Measurements from ENCODE around the gene ENSA.
"Not testable (repeated sequence)": the region's sequence is repeated elsewhere in the genome, so short reads cannot be mapped to it uniquely, and the experiment has no call there.

Gene ENSA

GRCh38 chr1:150596976-150597375 lies 32.4 kb downstream of the ENSA start:
- intact Hi-C loops (cut with DNase I) = no loop called here

DNA sequence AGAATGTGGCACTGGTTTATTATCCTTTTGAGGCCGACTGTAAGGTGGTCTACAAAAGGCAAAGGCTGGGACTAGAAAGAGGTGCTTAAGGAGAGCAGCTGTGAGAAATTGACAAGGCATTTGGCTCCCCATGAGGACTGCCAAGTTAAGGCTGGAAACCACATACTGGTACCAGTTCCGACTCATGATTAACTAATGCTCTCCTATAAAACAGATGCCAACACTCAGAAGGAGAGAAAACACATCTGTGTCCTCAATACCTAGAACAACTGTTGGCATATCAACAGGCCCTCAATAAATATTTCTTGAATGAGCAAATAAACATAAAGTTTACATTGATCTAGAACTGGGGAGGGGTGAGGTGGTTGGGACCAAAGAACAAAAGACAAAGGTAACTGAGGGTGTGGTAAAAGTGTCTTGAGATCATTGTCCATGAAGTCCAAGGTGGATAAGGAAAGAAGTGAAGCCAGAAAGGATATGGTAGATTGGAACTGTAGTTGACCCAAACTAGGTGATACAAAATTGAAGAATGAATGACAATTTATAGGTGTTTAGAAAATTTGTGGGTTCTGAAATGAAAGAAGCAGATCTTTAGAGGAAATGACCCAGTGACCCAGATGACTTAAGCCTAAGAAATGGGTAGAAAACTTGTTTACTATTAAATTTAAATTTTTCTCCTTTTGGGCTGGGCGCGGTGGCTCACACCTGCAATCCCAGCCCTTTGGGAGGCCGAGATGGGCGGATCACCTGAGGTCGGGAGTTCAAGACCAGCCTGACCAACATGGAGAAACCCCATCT lies 33.1 kb downstream of the ENSA start:
- intact Hi-C loops (cut with DNase I) = no loop called here

More at GRCh38 chr1:150596976-150597375, 32.4 kb downstream of the ENSA start:
- DNase-seq = no peak

DNA sequence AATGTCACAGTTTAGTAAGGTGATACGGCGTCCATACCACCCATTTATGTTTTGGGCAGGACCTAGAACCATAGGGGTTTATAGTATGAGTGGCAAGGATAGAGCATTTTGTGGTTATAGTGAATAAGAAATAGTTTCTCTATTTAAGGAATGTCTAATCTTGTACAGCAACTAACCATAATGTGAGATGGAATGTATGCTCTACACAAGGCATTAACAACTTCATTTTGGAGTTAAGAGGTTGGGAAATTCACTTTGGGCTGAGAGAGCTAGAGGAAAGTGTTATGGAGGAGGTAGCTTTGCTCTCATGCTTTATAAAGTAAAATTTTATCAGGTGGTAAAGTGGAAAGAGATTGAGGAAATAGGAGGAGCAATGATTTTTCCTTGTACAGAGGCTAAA lies 47.0 kb downstream of the ENSA start:
- DNase-seq = no peak
- intact Hi-C loops (cut with DNase I) = no loop called here

More for the DNA sequence above, 33.1 kb downstream of the ENSA start:
- no peak for DNase-seq

GRCh38 chr1:150581962-150582361 lies 47.5 kb downstream of the ENSA start:
- intact Hi-C loops (cut with DNase I) = not testable (repeated sequence)

GRCh38 chr1:150581437-150581836 lies 48.0 kb downstream of the ENSA start:
- DNase-seq; intact Hi-C loops (cut with DNase I): not testable (repeated sequence)

More at GRCh38 chr1:150581962-150582361, 47.5 kb downstream of the ENSA start:
- not testable (repeated sequence) for DNase-seq

- intact Hi-C loops (cut with DNase I); DNase-seq: not testable (repeated sequence)
These were observed 48.4 kb downstream of the ENSA start for GRCh38 chr1:150580966-150581365.

DNA sequence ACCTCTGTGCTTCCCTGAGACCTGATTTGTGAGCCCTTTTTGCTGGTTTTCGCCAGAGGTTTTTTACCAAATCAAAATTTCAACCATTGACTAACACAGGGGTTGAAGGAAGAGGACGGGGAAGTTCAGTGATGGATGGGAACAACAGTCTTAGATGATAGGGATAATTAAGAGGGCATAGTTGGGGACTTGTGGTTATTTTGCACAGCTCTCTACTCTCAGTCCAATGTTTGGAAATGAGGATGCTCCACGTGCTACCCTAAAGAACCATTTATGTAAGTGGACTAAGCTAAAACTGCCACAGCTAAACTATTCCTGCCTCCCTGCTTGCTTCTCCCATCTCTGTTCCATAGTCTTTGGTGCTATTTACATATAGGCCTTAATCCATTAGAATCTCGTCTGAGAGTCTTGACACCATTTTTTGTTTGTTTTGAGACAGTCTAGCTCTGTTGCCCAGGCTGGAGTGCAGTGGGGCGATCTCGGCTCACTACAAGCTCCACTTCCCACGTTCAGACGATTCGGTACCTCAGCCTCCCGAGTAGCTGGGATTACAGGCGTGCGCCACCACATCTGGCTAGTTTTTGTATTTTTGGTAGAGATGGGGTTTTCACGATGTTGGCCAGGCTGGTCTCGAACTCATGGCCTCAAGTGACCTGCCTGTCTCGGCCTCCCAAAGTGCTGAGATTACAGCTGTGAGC lies 49.3 kb downstream of the ENSA start:
- intact Hi-C loops (cut with DNase I) = loop anchor here (5.0 kb wide), 1 partner anchor 47 kb away; the partner anchor contains the start of gene ENSA
- DNase-seq = no peak

- intact Hi-C loops (cut with DNase I) = loop anchor here (5.0 kb wide), 1 partner anchor 48 kb away; the partner anchor contains the start of gene ENSA
These were observed 50.1 kb downstream of the ENSA start, which contains the start of gene MCL1 for GRCh38 chr1:150579110-150579944. MCL1 (minus strand) TSS chr1:150579610; CDS start chr1:150579530, 80 bp downstream.

GRCh38 chr1:150578272-150579109 lies 50.9 kb downstream of the ENSA start:
- intact Hi-C loops (cut with DNase I) = loop anchor here (1.0 to 5.0 kb wide), 2 partner anchors 17 to 49 kb away; partner anchors contain the start of gene ENSA
- DNase-seq = peak in 33 of 42 donors; percentile 20 to 76 (median 40)

More at GRCh38 chr1:150579110-150579944, 50.1 kb downstream of the ENSA start, which contains the start of gene MCL1:
- DNase-seq = peak; percentile 76 to 97 (median 92)

- peak in 1 of 42 donors; percentile 25 for DNase-seq
- intact Hi-C loops (cut with DNase I) = loop anchor here (1.0 to 5.0 kb wide), 2 partner anchors 16 to 50 kb away; partner anchors contain the start of gene ENSA
These were observed 51.7 kb downstream of the ENSA start for GRCh38 chr1:150577557-150578271.

DNA sequence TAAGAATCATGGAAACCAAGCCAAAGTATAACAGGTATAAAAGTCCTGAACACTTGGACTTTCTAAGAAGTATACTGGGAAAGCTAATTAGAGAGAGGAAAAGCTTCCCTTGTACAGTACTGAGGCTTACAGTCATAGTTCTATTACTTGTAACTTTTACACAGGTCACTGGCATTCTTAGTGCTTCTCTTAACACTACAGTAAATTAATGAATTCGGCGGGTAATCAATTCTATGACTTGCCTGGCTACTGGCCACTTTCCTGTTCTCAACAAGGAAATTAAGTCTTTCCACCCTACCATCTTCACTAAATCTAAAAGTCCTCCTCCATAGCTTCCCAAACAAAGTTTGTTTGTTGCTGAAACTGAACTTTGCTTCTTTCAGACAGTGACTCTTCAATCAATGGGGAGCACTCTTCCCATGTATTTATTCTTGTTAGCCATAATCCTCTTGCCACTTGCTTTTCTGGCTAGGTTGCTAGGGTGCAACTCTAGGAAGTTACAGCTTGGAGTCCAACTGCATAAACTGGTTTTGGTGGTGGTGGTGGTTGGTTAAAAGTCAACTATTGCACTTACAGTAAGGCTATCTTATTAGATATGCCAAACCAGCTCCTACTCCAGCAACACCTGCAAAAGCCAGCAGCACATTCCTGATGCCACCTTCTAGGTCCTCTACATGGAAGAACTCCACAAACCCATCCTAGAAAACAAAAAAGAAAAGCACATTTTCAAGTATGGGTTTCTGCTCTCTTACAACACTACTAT lies 52.4 kb downstream of the ENSA start:
- DNase-seq = no peak
- intact Hi-C loops (cut with DNase I) = loop anchor here (5.0 kb wide), 1 partner anchor 50 kb away; the partner anchor contains the start of gene ENSA

- DNase-seq = no peak
- intact Hi-C loops (cut with DNase I) = loop anchor here (5.0 kb wide), 1 partner anchor 51 kb away; the partner anchor contains the start of gene ENSA
These were observed 53.1 kb downstream of the ENSA start for GRCh38 chr1:150576367-150576711.

DNA sequence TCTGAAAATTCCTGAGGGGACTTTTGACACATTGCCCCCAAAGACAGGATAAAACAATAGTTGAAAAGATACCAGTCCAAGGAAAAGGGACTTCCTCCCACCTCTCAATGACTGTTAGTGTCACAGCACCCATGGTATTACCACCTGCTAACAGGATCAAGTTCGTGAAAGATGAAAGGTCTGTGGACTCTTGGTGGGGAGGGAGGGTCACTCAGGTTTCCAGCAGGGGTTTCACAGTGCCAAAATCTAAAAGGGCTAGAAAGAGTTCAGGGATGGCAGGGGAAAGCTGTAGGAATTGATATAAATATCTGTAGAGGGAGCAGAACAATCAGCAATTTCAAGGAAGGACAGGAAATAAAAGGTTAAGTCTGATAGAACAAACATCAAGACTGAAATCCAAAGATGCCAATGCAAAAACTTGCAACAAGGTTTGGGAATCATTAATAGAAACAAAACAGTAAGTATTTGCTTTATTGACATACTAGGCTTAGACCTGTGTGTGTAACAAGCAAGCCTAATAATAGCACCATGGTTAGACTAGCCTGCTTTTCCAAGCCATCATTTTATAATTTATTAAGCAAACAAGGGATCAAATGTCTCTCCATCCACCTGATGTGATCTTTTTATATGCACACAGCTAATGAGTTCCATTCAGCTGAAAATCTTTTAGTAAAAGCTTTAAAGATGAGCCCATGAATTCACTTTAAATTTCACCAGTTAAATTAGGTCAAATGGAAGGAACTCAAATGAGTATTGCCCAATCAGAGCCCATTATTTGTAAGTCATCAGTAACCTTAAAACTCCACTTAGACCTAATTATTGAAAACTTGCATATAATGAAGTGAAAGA lies 53.7 kb downstream of the ENSA start:
- no peak for DNase-seq
- intact Hi-C loops (cut with DNase I) = loop anchor here (5.0 kb wide), 1 partner anchor 52 kb away; the partner anchor contains the start of gene ENSA

GRCh38 chr1:150575072-150575489 lies 54.3 kb downstream of the ENSA start:
- intact Hi-C loops (cut with DNase I) = loop anchor here (5.0 kb wide), 1 partner anchor 52 kb away; the partner anchor contains the start of gene ENSA
- DNase-seq = no peak

All from head of caudate nucleus (tissue), 42 donors.